ENCODE measurements around the gene EXD3. TPM values are rescaled to one million over a fixed set of nuclear protein-coding genes. Genes with fewer than 3 reads are reported as not detected.

EXD3 gene
- polyA plus RNA-seq, 6 donors from 2014 or later: 2.3 to 7.5 (median 4.5) TPM; not detected in 1

DNA sequence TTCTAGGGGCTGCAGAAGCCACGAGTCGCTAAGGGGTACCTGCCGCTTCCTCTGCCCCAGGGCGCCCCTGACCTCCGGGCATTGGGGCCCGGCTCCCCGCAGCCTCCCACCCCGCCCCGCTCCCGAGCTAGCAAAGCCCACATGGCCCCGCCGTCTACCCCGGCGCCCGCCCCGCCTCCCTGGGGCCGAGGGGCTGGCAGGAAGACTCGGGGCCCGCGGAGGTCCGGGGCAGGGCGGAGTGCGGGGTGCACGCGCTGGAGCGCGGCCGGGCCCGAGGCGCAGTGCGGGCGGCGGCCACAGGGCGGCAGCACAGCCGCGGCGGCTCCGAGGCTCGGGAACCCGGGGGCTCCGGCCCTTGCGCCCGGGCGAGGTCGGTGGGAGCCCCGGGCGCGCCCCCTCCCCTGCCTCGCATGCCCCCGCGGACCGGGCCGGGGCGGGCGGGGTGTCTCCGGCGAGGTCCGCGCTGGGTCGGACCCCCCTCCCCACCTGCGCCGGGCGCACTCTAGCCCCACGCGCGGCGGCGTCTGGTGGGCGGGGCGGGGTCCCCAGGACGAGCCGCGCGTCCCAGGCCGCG, 127.6 kb downstream of the EXD3 start:
- ATAC-seq (ENCODE audit: low read depth in 2 of 2) (peak; percentile 82 to 85), DNase-seq (peak; percentile 68)
- no peak overlapping the region for H3K27ac Mint-ChIP-seq
- H3K4me3 Mint-ChIP-seq: peak overlapping the region in 6 of 8 donors; percentile 44 to 88 (median 67)
- H3K27me3 Mint-ChIP-seq: peaks cover 18 to 43% (median 26%) of the 10 kb centered on the region in 3 donors
- no peaks in the 10 kb centered on the region for H3K36me3 Mint-ChIP-seq
- H3K9me3 Mint-ChIP-seq: peaks cover 0 to 2% (median 0%) of the 10 kb centered on the region in 7 donors
- peaks cover 9 to 15% (median 11%) of the 10 kb centered on the region in 3 donors for H3K4me1 Mint-ChIP-seq

- Mint-ChIP-seq H3K36me3 (no peaks in the 10 kb centered on the region), H3K27ac (peak overlapping the region in 2 of 6 donors; percentile 28 to 67), H3K4me1 (peaks cover 9 to 12% (median 11%) of the 10 kb centered on the region in 3 donors), H3K4me3 (peak overlapping the region; percentile 44 to 88 (median 66)), H3K27me3 (peaks cover 14 to 40% (median 26%) of the 10 kb centered on the region in 3 donors), H3K9me3 (peaks cover 0 to 2% (median 0%) of the 10 kb centered on the region in 7 donors)
- no peak for DNase-seq
- ATAC-seq (ENCODE audit: low read depth in 2 of 2): peak; percentile 19 to 20
Measured at GRCh38 chr9:137294681-137295237, 128.2 kb downstream of the EXD3 start.

DNA sequence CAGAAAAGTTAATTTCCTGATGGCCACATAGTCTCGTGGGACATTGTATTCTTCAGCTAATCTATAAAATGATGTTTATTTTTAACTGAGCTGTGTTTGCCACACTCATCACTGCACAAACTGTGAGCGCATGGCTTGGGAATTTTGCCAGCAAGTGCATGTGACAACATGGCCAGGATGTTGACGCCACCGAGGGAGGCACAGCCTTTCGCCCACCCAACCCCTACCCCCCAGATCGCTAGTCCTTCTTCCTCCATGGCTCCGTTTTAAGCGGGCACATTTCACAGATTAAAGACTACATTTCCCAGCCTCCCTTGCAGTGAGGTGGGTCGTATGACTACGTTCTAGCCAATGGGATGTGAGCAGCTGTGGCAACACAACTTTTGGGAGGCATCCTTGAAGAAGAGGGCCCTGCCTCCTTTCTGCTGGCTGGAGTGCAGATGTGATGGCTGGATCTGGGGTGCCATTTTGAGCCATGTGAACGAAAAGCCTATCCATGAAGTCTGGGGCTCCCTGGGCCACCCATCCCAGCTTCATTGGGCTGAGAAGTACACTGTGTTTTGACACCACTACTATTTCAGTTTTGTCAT, 128.8 kb downstream of the EXD3 start:
- peak; percentile 31 for ATAC-seq (ENCODE audit: low read depth in 2 of 2)

DNA sequence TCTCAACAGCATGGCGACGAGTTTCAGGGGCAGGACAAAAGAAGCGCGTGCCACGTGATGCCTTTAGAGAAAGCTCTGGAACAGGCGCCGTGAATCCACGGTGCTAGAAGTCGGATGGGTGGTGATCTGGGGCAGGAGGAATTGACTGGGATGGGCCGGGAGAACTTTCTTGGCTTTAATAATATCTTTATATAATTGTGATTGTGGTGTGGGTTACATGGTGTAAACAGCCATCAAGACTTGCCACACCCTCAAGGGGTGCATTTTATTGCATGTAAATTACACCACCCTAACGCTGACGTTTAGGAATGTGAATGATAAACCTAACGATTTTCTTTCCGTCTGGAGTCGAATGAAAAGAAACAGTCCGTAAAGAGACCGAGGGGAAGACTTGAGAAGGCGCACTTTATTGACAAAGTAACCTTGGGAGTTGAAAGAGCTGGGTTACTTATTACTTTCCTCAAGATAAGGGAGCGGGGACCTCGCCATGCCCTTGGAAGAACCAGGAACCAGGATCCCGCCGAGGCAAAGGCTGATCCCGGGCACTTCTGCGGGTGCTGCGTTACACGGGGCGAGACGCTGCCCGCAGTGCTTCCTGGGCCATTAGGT, 129.4 kb downstream of the EXD3 start:
- ATAC-seq (ENCODE audit: low read depth in 2 of 2): no peak
- H3K9me3 Mint-ChIP-seq: peaks cover 0 to 2% (median 0%) of the 10 kb centered on the region in 7 donors
- peaks cover 13 to 33% (median 20%) of the 10 kb centered on the region in 3 donors for H3K27me3 Mint-ChIP-seq
- H3K4me3 Mint-ChIP-seq: peak overlapping the region in 4 of 8 donors; percentile 42 to 69 (median 64)
- H3K4me1 Mint-ChIP-seq: peaks cover 9 to 12% (median 11%) of the 10 kb centered on the region in 3 donors
- no peak for DNase-seq
- no peak overlapping the region for H3K27ac Mint-ChIP-seq
- no peaks in the 10 kb centered on the region for H3K36me3 Mint-ChIP-seq

More for the DNA sequence above, 128.8 kb downstream of the EXD3 start:
- no peak for DNase-seq
- H3K4me1 Mint-ChIP-seq: peaks cover 9 to 12% (median 11%) of the 10 kb centered on the region in 3 donors
- peaks cover 0 to 2% (median 0%) of the 10 kb centered on the region in 7 donors for H3K9me3 Mint-ChIP-seq
- H3K27me3 Mint-ChIP-seq: peaks cover 13 to 39% (median 26%) of the 10 kb centered on the region in 3 donors
- H3K36me3 Mint-ChIP-seq: no peaks in the 10 kb centered on the region
- peak overlapping the region in 1 of 6 donors; percentile 67 for H3K27ac Mint-ChIP-seq
- peak overlapping the region; percentile 18 to 88 (median 66) for H3K4me3 Mint-ChIP-seq

- Mint-ChIP-seq H3K27ac (peak overlapping the region in 1 of 6 donors; percentile 15), H3K27me3 (peaks cover 13 to 28% (median 20%) of the 10 kb centered on the region in 3 donors), H3K36me3 (no peaks in the 10 kb centered on the region), H3K4me3 (peak overlapping the region in 2 of 8 donors; percentile 61 to 66), H3K9me3 (peaks cover 0 to 2% (median 0%) of the 10 kb centered on the region in 7 donors), H3K4me1 (peaks cover 9 to 12% (median 11%) of the 10 kb centered on the region in 3 donors)
- ATAC-seq (ENCODE audit: low read depth in 2 of 2) (no peak), DNase-seq (no peak)
Measured at GRCh38 chr9:137293094-137293481, 129.9 kb downstream of the EXD3 start.

DNA sequence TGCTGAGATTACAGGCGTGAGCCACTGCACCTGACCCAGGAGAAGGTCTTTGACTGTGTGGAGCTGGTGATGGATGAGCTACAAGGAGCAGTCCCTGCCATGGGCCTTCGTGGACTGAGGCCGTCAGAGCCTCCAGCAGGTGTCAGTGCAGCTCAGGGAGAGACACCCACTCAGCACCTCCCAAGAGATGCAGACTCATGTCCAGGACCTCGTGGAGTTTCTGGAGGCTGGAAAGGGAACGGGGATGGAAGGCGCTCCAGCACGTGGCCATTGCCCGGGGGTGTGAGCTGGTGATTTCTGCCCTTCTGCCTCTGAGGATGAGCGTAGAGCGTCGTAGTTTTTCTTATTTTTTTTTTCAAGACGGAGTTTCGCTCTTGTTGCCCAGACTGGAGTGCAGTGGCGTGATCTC, 136.0 kb downstream of the EXD3 start:
- Mint-ChIP-seq H3K4me3 (peak overlapping the region in 7 of 8 donors; percentile 42 to 75 (median 68)), H3K27me3 (no peaks in the 10 kb centered on the region), H3K4me1 (peaks cover 10 to 32% (median 23%) of the 10 kb centered on the region in 3 donors), H3K9me3 (peaks cover 0 to 2% (median 0%) of the 10 kb centered on the region in 7 donors), H3K27ac (peak overlapping the region in 5 of 6 donors; percentile 78 to 94 (median 89)), H3K36me3 (no peaks in the 10 kb centered on the region)
- DNase-seq: no peak
- ATAC-seq (ENCODE audit: low read depth in 2 of 2): peak; percentile 25 to 35

GRCh38 chr9:137281345-137282116, 141.4 kb downstream of the EXD3 start:
- no peak for DNase-seq
- ATAC-seq (ENCODE audit: low read depth in 2 of 2): no peak
- H3K36me3 Mint-ChIP-seq: no peaks in the 10 kb centered on the region
- no peaks in the 10 kb centered on the region for H3K27me3 Mint-ChIP-seq
- peak overlapping the region in 3 of 8 donors; percentile 13 to 35 (median 23) for H3K4me3 Mint-ChIP-seq
- peaks cover 15 to 37% (median 33%) of the 10 kb centered on the region in 3 donors for H3K4me1 Mint-ChIP-seq
- H3K9me3 Mint-ChIP-seq: no peaks in the 10 kb centered on the region
- peak overlapping the region in 2 of 6 donors; percentile 6 to 19 for H3K27ac Mint-ChIP-seq

DNA sequence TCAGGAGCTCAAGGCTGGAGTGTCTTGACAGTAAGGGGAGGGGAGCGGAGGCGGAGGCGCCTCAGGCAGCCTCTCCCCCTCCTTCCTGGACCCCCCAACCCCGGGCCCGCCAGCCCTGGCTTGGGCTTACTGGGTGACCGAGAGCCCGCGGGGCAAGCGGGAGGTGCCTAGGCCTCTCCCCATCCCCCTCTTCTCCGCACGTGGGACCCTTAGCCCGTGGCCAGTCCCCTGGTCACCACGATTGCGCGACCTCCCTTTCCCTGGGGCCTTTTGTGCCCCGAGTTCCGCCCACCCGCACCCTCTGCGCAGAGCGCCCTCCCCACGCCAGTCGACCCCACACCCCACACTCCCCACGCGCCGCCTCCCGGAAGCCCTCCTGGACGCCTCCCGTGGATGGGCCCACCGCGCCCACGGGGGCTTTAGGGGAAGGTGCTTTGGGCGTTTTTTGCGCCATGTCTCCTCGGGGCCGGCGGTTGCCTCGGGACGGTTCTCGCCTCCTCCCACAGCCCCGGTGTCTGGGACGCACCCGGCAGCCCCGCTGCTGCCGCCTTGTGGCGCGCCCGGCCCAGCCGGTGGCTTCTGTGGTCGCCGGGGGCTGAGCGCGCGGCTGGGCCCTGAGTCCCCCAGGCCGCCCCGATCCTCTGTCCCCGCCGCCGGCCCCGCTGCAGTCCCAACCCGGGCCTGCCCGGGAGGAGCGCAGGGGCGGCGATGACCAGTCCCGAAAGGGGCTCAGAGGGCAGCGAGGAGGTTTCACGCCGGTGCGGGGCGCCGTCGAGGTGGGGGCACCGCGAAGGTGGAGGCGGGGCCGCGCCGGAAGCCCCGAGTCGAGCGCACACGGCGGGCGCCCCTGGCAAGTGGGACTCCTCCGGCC, 142.3 kb downstream of the EXD3 start:
- ATAC-seq (ENCODE audit: low read depth in 2 of 2) (peak; percentile 34 to 48), DNase-seq (no peak)
- Mint-ChIP-seq H3K36me3 (no peaks in the 10 kb centered on the region), H3K27me3 (no peaks in the 10 kb centered on the region), H3K27ac (no peak overlapping the region), H3K4me3 (peak overlapping the region in 4 of 8 donors; percentile 20 to 66 (median 46)), H3K4me1 (peaks cover 18 to 33% (median 31%) of the 10 kb centered on the region in 3 donors), H3K9me3 (no peaks in the 10 kb centered on the region)

- Mint-ChIP-seq H3K27ac (no peak overlapping the region), H3K9me3 (no peaks in the 10 kb centered on the region), H3K36me3 (no peaks in the 10 kb centered on the region), H3K27me3 (no peaks in the 10 kb centered on the region), H3K4me1 (peaks cover 26 to 40% (median 39%) of the 10 kb centered on the region in 3 donors), H3K4me3 (peak overlapping the region in 7 of 8 donors; percentile 12 to 72 (median 41))
- no peak for DNase-seq
- ATAC-seq (ENCODE audit: low read depth in 2 of 2): no peak
Measured at GRCh38 chr9:137279741-137280473, 143.1 kb downstream of the EXD3 start.

DNA sequence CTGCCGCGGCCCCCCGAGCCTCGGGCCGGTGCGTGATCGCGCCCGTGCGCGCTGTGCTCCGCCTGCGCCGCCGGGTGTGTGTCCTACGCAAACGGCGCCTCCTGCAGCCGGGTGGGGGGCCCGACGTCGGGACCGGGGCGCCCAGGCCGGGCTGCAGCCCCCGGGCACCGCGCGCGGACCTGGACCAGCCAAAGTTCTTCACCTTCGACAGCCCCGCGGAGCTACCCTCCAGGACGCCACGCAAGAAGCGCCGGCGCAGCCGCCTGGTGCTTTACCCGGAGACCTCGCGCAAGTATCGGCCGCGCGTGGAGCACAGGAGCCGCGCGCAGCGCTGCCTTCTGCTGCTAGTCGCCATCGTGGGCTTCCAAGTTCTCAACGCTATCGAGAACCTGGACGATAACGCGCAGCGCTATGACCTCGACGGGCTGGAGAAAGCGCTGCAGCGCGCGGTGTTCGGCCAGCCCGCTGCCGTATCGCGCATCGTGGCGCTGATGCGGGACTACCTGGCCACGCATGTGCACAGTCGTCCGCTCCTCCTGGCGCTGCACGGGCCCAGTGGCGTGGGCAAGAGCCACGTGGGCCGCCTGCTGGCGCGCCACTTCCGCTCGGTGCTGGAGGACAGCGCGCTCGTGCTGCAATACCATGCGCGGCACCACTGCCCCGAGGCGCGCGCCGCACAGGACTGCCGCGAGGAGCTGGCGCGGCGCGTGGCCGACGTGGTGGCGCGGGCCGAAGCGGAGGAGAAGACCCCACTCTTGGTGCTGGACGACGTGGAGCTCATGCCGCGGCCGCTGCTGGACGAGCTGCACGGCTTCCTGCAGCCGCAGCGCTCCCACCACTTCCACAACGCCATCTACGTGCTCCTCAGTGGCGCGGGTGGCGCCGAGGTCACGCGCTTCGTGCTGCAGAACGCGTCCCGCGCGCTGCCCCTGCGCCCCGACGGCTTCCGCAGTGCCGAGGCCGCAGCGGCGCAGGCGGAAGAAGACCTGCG, 143.9 kb downstream of the EXD3 start:
- Mint-ChIP-seq H3K4me3 (peak overlapping the region in 1 of 8 donors; percentile 44), H3K4me1 (peaks cover 32 to 48% (median 47%) of the 10 kb centered on the region in 3 donors), H3K36me3 (no peaks in the 10 kb centered on the region), H3K27me3 (no peaks in the 10 kb centered on the region), H3K27ac (no peak overlapping the region), H3K9me3 (no peaks in the 10 kb centered on the region)
- ATAC-seq (ENCODE audit: low read depth in 2 of 2) (no peak), DNase-seq (no peak)
